ENCODE results near the gene ATG2A.

ATG2A gene

DNA sequence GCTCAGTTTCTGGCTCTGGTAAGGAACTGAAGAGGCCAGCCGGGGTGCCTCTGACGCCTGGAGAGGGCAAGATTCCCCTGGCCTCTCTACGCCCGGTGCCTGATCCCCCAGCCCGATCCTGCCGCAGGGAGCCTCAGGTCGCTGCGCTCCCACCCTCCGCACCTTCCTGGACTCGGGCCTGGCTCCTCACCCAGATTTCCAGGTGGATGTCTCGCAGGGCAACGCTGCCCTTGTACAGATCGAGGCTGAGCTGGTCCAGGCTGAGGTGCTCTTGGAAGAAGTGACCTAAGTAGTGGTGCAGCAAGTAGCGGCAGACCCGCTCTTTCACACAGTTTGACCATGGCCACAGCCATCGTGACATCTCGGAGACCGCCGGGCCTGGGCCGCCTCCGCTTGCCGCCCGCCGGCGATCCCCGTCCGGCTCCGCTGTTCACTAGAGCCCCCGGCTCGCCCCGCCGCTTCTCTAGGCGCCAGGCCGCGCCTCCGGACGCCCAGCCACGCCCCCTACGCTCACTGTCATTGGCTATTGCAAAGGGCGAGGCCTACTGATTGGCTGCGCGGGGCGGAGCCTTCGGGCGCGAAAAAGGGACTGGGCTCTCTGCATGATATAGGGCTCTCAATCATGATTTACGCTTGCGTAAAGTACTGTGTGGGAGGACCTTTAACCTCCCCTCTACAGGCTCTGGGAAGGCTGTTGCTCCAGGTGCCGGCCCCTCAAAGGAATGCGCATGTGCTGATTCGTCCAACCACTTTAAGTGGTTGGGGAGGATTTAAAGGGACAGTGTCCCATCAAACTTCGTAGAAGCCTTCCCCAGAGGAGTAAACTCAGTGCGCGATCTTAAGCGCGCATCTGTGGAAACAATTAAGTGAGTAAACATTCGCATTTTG is at the start of gene ATG2A:
Gene ATG2A (minus strand): TSS at position 435 of the 888 bp plus-strand sequence. CDS start 74 bp downstream, at position 361.
- TF ChIP-seq CTCF (IDR thresholded peaks at IDR 0.05; ENCODE audit: control extremely low read depth, extremely low read depth, low read depth, missing control alignments) = no peak
- DNase-seq (ENCODE audit: extremely low spot score) = peak; percentile 99
- ChIA-PET POLR2A (interaction anchor here (0.6 kb wide), 1 partner anchor 66 kb away, joined by 3 read pairs; no protein-coding TSS in a partner anchor), CTCF (interaction anchor here (0.6 to 5.7 kb wide), 4 partner anchors 12 to 97 kb away, joined by 3 to 28 read pairs (median 3); partner anchors contain the start of gene ARL2)

GRCh38 chr11:64963072-64963631 is 46.1 kb upstream of the ATG2A start:
- no peak for TF ChIP-seq CTCF (IDR thresholded peaks at IDR 0.05; ENCODE audit: control extremely low read depth, extremely low read depth, low read depth, missing control alignments)
- ChIA-PET CTCF (interaction anchor here (1.0 to 1.9 kb wide), 7 partner anchors 9 to 117 kb away, joined by 3 to 4 read pairs (median 3); no protein-coding TSS in a partner anchor), POLR2A (no interaction called here)
- DNase-seq (ENCODE audit: extremely low spot score) = no peak

- TF ChIP-seq CTCF (IDR thresholded peaks at IDR 0.05; ENCODE audit: control extremely low read depth, extremely low read depth, low read depth, missing control alignments) = no peak
- no peak for DNase-seq (ENCODE audit: extremely low spot score)
- ChIA-PET CTCF (no interaction called here), POLR2A (no interaction called here)
Measured at GRCh38 chr11:64960719-64961118, 43.7 kb upstream of the ATG2A start.

GRCh38 chr11:64959498-64959897 is 42.5 kb upstream of the ATG2A start:
- POLR2A ChIA-PET = no interaction called here
- CTCF ChIA-PET = no interaction called here
- no peak for DNase-seq (ENCODE audit: extremely low spot score)
- TF ChIP-seq CTCF (IDR thresholded peaks at IDR 0.05; ENCODE audit: control extremely low read depth, extremely low read depth, low read depth, missing control alignments) = no peak

- POLR2A ChIA-PET = no interaction called here
- CTCF ChIA-PET = interaction anchor here (1.1 to 1.3 kb wide), 4 partner anchors 9 to 66 kb away, joined by 3 to 5 read pairs (median 3); partner anchors contain the start of gene ARL2
- no peak for DNase-seq (ENCODE audit: extremely low spot score)
- TF ChIP-seq CTCF (IDR thresholded peaks at IDR 0.05; ENCODE audit: control extremely low read depth, extremely low read depth, low read depth, missing control alignments) = no peak
Measured at GRCh38 chr11:64954201-64954600, 37.2 kb upstream of the ATG2A start.

GRCh38 chr11:64951529-64951928 is 34.5 kb upstream of the ATG2A start:
- ChIA-PET CTCF (interaction anchor here (0.9 kb wide), 1 partner anchor 378 kb away, joined by 3 read pairs; no protein-coding TSS in a partner anchor), POLR2A (no interaction called here)
- no peak for DNase-seq (ENCODE audit: extremely low spot score)
- TF ChIP-seq CTCF (IDR thresholded peaks at IDR 0.05; ENCODE audit: control extremely low read depth, extremely low read depth, low read depth, missing control alignments) = no peak

Measured in GM10248 (cell line).